Endodermal cell (in vitro differentiated cells): Measurements from ENCODE around the gene TCEA3. TPM values are rescaled to one million over a fixed set of nuclear protein-coding genes. Genes with fewer than 3 reads are reported as not detected.

Experiments used
- DNase-seq: peaks from one replicate; pipeline ENCODE4 v3.0.0-alpha.2; 2017
- H3K27ac ChIP-seq: 2 replicates; pipeline ENCODE4 v1.5.1; 2013; ENCODE audit warnings: mild to moderate bottlenecking, low read depth, low read length, moderate library complexity
- H3K27me3 ChIP-seq: 2 replicates; pipeline ENCODE4 v1.6.1; 2013; ENCODE audit warnings: mild to moderate bottlenecking, low read length, moderate library complexity; ENCODE audit not compliant: insufficient read depth, control insufficient read depth, poor library complexity, severe bottlenecking
- H3K36me3 ChIP-seq: 2 replicates; pipeline ENCODE4 v1.7.0; 2013; ENCODE audit warnings: mild to moderate bottlenecking, low read length, moderate library complexity; ENCODE audit not compliant: control insufficient read depth, insufficient read depth
- H3K4me1 ChIP-seq: one replicate; pipeline ENCODE4 v1.7.0; 2013; ENCODE audit warnings: low read length; ENCODE audit not compliant: control insufficient read depth, insufficient read depth
- H3K4me3 ChIP-seq: 2 replicates; pipeline ENCODE4 v1.5.1; 2013; ENCODE audit warnings: mild to moderate bottlenecking, low read length, moderate library complexity
- H3K9ac ChIP-seq: 2 replicates; pipeline ENCODE4 v1.6.1; 2013; ENCODE audit warnings: mild to moderate bottlenecking, low read length, moderate library complexity; ENCODE audit not compliant: poor library complexity, severe bottlenecking; ENCODE audit errors: extremely low read depth
- H3K9me3 ChIP-seq: 2 replicates; pipeline ENCODE4 v1.6.1; 2013; ENCODE audit warnings: mild to moderate bottlenecking, low read length, moderate library complexity; ENCODE audit not compliant: control insufficient read depth
- H3K27ac Mint-ChIP-seq: 2 replicates; pipeline ENCODE4 v1.8.0; 2020; ENCODE audit warnings: mixed read lengths
- H3K27me3 Mint-ChIP-seq: 2 replicates; pipeline ENCODE4 v1.8.0; 2021; ENCODE audit warnings: mild to moderate bottlenecking, mixed read lengths; ENCODE audit not compliant: insufficient read depth
- H3K36me3 Mint-ChIP-seq: 2 replicates; pipeline ENCODE4 v1.8.0; 2020; ENCODE audit warnings: low read depth, mixed read lengths
- H3K4me1 Mint-ChIP-seq: 2 replicates; pipeline ENCODE4 v1.8.0; 2020; ENCODE audit warnings: mixed read lengths
- H3K4me3 Mint-ChIP-seq: 2 replicates; pipeline ENCODE4 v1.8.0; 2020; ENCODE audit warnings: mild to moderate bottlenecking, moderate library complexity, mixed read lengths
- H3K9me3 Mint-ChIP-seq: 2 replicates; pipeline ENCODE4 v1.8.0; 2020; ENCODE audit warnings: mild to moderate bottlenecking, mixed read lengths
- WGBS, 2 experiments: methylation state at CpG; one replicate each; pipeline versions ENCODE4 v1.1.5 to v1.1.7; 2013; ENCODE audit warnings: missing lambda C conversion rate in 2 of 2, mixed read lengths in 1 of 2; ENCODE audit not compliant: insufficient coverage in 1 of 2, insufficient read length in 1 of 2; 5-methylcytosine and 5-hydroxymethylcytosine counted together
- total RNA-seq, 2 donors: library from RNA; stranded (reverse); fragmentation: NEBNext Ultra II Directional in 1 of 2; extraction: Animal tissue kit (Norgen Biotek cat#: 25700) in 1 of 2; gene quantifications; 2 replicates in 1 of 2; 3 replicates in 1 of 2; pipeline ENCODE4 v1.2.1, GENCODE V29; 2021
- TF ChIP-seq, protein P1 (sequence below): fragments of 200-600 bp; sonication (generic); conservative IDR thresholded peaks from 2 replicates; pipeline ENCODE4 v1.5.0; 2021; ENCODE audit warnings: antibody characterized with exemption, mild to moderate bottlenecking

TCEA3 gene
- total RNA-seq, 2 donors from 2014 or later: 4.0 to 4.7 TPM

DNA sequence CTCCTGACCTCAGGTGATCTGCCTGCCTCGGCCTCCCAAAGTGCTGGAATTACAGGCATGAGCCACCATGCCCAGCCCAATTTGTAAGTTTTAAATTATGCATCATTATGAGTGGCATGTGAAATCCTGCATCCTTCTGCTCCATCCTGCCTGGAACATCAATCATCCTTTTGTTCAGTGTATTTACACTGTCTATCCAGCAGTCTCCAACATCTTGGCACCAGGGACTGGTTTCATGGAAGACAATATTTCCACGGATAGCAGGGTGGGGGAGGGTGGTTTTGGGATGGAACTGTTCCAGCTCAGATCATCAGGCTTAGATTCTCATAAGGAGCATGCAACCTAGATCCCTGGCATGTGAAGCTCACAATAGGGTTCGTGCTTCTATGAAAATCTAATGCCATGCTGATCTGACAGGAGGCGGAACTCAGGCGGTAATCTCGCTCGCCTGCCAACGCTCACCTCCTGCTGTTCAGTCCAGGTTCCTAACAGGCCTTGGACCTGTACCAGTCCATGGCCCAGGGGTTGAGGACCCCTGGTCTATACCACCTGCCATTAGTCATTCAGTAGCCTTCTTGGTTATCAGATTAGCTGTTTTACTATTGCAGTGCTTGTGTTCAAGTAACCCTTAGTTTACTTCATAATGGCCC is 22.2 kb upstream of the TCEA3 start:
- H3K27ac Mint-ChIP-seq: no peak overlapping the region
- WGBS, 2 experiments: 94 to 96% methylated on average over 7 to 8 of the region's 8 CpGs

DNA sequence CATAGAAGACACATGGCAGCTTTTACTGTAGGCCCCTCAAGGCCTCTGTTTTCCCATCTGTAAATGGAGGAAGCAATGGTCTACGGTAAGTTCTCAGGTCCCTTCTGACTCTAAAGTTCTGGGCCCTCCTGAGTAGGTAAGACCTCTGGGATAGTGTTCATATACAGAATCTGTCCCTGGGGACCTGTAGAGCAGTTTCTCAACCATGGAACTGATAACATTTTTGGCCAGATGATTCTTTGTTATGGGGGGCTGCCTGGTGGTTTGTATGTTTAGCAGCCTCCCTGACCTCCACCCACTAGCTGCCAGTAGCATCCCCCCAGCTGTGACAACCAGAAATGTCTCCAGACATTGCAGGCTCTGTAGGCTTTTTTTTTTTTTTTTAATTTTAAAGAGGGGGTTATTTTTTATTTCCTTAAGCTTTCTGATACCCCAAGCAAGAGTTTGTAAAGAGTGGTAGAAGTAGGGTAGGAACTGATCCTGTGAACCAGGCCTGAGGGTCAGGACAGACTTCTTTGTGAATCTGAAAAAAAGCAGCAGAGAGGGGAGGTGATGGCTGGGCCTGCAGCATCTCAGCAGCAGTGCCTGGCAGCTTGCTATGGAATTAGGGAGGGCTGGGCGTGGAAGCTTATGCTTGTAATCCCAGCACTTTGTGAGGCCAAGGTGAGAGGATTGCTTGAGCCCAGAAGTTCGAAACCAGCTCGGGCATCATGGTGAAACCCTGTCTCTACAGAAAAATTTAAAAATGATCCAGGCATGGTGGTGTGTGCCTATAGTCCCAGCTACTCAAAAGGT is 20.2 kb upstream of the TCEA3 start:
- no peak overlapping the region for H3K4me3 ChIP-seq
- Mint-ChIP-seq H3K36me3 (peaks cover 53% of the 10 kb centered on the region), H3K27me3 (no peaks in the 10 kb centered on the region), H3K4me1 (no peaks in the 10 kb centered on the region), H3K9me3 (no peaks in the 10 kb centered on the region), H3K27ac (no peak overlapping the region), H3K4me3 (no peak overlapping the region)
- H3K27me3 ChIP-seq: no peaks in the 10 kb centered on the region
- H3K9ac ChIP-seq: no peak overlapping the region
- peaks cover 47% of the 10 kb centered on the region for H3K36me3 ChIP-seq
- no peaks in the 10 kb centered on the region for H3K4me1 ChIP-seq
- 92 to 93% methylated on average over 3 to 4 of the region's 4 CpGs for WGBS, 2 experiments
- no peaks in the 10 kb centered on the region for H3K9me3 ChIP-seq
- no peak for DNase-seq
- TF ChIP-seq, protein P1, sequence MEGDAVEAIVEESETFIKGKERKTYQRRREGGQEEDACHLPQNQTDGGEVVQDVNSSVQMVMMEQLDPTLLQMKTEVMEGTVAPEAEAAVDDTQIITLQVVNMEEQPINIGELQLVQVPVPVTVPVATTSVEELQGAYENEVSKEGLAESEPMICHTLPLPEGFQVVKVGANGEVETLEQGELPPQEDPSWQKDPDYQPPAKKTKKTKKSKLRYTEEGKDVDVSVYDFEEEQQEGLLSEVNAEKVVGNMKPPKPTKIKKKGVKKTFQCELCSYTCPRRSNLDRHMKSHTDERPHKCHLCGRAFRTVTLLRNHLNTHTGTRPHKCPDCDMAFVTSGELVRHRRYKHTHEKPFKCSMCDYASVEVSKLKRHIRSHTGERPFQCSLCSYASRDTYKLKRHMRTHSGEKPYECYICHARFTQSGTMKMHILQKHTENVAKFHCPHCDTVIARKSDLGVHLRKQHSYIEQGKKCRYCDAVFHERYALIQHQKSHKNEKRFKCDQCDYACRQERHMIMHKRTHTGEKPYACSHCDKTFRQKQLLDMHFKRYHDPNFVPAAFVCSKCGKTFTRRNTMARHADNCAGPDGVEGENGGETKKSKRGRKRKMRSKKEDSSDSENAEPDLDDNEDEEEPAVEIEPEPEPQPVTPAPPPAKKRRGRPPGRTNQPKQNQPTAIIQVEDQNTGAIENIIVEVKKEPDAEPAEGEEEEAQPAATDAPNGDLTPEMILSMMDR: no peak
- H3K27ac ChIP-seq: no peak overlapping the region

More for the DNA sequence above, 22.2 kb upstream of the TCEA3 start:
- TF ChIP-seq, protein P1: no peak
- Histone ChIP-seq H3K27me3 (no peaks in the 10 kb centered on the region), H3K36me3 (peaks cover 49% of the 10 kb centered on the region), H3K4me3 (no peak overlapping the region), H3K9ac (no peak overlapping the region), H3K27ac (no peak overlapping the region), H3K9me3 (no peaks in the 10 kb centered on the region), H3K4me1 (no peaks in the 10 kb centered on the region)
- no peak for DNase-seq
- Mint-ChIP-seq H3K9me3 (no peaks in the 10 kb centered on the region), H3K27me3 (no peaks in the 10 kb centered on the region), H3K4me1 (no peaks in the 10 kb centered on the region), H3K36me3 (peaks cover 54% of the 10 kb centered on the region), H3K4me3 (no peak overlapping the region)

DNA sequence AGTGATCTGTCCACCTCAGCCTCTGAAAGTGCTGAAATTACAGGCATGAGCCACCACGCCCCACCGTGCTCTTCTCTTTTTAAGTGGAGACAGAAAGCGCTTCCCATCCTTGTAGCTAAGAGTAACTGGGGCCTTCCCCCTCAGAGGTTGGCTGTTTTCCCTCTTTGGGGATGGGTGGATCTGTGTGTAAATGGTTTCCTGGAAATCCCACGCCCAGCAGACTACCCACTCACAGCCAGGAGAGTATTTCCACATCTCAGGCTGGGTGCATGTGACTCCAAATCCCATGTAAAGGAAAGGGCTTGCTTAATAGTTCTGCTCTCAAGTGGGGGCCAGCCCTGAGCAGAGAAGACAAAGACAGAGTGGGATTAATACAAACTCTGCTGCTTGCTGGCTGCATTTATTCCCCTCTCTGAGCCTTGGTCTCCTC is 19.6 kb upstream of the TCEA3 start:
- no peak overlapping the region for H3K27ac ChIP-seq
- H3K9ac ChIP-seq: no peak overlapping the region
- H3K4me1 ChIP-seq: no peaks in the 10 kb centered on the region
- Mint-ChIP-seq H3K36me3 (peaks cover 55% of the 10 kb centered on the region), H3K27ac (no peak overlapping the region), H3K27me3 (no peaks in the 10 kb centered on the region), H3K4me1 (no peaks in the 10 kb centered on the region), H3K4me3 (no peak overlapping the region), H3K9me3 (no peaks in the 10 kb centered on the region)
- no peaks in the 10 kb centered on the region for H3K9me3 ChIP-seq
- peaks cover 49% of the 10 kb centered on the region for H3K36me3 ChIP-seq
- WGBS, 2 experiments: 92 to 100% methylated on average over 1 to 4 of the region's 4 CpGs
- no peak for DNase-seq
- TF ChIP-seq, protein P1: no peak
- no peak overlapping the region for H3K4me3 ChIP-seq
- no peaks in the 10 kb centered on the region for H3K27me3 ChIP-seq
